HL-60 (cell line): ENCODE measurements around the gene SLC22A23.

Experiments used
- DNase-seq, 2 experiments: peaks; one replicate each; pipeline ENCODE4 v3.0.0-alpha.2; 2010 to 2020; ENCODE audit warnings: low read depth in 1 of 2, low spot score in 1 of 2
- H3K27ac ChIP-seq: fragments of 250-450 bp; sonication (Bioruptor Pico); replicated peaks from 2 replicates; pipeline ENCODE4 v1.5.1; 2020; ENCODE audit warnings: mild to moderate bottlenecking, moderate library complexity
- H3K27me3 ChIP-seq: fragments of 250-450 bp; sonication (Bioruptor Pico); 2 replicates; pipeline ENCODE4 v1.5.1; 2021; ENCODE audit warnings: mild to moderate bottlenecking, moderate library complexity; ENCODE audit not compliant: insufficient read depth, poor library complexity, severe bottlenecking
- H3K4me3 ChIP-seq: replicated peaks from 2 replicates; pipeline ENCODE4 v1.5.1; 2011; ENCODE audit warnings: mild to moderate bottlenecking, control low read depth, low read length; ENCODE audit not compliant: insufficient read depth
- GABPA ChIP-seq: IDR thresholded peaks from 2 replicates; pipeline ENCODE4 v1.6.1; 2012; ENCODE audit warnings: low read depth
- POLR2AphosphoS5 ChIP-seq: IDR thresholded peaks from 2 replicates; pipeline ENCODE4 v1.6.1; 2012; ENCODE audit warnings: low read depth
- SPI1 ChIP-seq: IDR thresholded peaks from 2 replicates; pipeline ENCODE4 v1.6.1; 2012; ENCODE audit warnings: low read depth, mild to moderate bottlenecking, borderline replicate concordance
- TF ChIP-seq, protein P1 (sequence below): IDR thresholded peaks from 2 replicates; pipeline ENCODE4 v1.6.1; 2012; ENCODE audit warnings: low read depth; ENCODE audit not compliant: insufficient replicate concordance
- TF ChIP-seq, protein P2 (sequence below): IDR thresholded peaks from one replicate; pipeline ENCODE4 v1.5.1; 2011; ENCODE audit warnings: low read length, control low read depth, inconsistent platforms; ENCODE audit not compliant: insufficient read depth

The SLC22A23 gene

DNA sequence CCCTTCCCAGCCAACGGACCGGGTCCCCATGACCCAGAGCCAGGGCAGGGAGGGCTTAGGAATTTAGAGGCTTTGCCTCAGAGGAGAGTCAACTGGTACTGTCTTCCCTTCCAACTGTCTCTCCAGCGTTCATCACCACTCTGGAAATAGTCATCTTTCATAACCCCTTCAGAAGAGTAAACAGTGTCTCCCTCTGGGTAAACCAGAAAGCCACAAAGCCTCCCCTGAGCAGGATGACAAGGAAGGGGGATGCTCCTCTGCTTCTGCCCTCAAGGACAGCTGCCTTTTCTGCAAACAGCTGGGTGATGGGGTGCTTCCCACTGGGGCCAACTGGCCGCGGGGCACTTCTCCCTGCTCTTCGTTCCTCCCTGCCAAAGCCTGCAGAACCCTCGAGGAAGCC is 108.0 kb downstream of the SLC22A23 start:
- TF ChIP-seq, protein P1, sequence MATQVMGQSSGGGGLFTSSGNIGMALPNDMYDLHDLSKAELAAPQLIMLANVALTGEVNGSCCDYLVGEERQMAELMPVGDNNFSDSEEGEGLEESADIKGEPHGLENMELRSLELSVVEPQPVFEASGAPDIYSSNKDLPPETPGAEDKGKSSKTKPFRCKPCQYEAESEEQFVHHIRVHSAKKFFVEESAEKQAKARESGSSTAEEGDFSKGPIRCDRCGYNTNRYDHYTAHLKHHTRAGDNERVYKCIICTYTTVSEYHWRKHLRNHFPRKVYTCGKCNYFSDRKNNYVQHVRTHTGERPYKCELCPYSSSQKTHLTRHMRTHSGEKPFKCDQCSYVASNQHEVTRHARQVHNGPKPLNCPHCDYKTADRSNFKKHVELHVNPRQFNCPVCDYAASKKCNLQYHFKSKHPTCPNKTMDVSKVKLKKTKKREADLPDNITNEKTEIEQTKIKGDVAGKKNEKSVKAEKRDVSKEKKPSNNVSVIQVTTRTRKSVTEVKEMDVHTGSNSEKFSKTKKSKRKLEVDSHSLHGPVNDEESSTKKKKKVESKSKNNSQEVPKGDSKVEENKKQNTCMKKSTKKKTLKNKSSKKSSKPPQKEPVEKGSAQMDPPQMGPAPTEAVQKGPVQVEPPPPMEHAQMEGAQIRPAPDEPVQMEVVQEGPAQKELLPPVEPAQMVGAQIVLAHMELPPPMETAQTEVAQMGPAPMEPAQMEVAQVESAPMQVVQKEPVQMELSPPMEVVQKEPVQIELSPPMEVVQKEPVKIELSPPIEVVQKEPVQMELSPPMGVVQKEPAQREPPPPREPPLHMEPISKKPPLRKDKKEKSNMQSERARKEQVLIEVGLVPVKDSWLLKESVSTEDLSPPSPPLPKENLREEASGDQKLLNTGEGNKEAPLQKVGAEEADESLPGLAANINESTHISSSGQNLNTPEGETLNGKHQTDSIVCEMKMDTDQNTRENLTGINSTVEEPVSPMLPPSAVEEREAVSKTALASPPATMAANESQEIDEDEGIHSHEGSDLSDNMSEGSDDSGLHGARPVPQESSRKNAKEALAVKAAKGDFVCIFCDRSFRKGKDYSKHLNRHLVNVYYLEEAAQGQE = no peak
- TF ChIP-seq GABPA (no peak), SPI1 (no peak), POLR2AphosphoS5 (no peak)
- TF ChIP-seq, protein P2, sequence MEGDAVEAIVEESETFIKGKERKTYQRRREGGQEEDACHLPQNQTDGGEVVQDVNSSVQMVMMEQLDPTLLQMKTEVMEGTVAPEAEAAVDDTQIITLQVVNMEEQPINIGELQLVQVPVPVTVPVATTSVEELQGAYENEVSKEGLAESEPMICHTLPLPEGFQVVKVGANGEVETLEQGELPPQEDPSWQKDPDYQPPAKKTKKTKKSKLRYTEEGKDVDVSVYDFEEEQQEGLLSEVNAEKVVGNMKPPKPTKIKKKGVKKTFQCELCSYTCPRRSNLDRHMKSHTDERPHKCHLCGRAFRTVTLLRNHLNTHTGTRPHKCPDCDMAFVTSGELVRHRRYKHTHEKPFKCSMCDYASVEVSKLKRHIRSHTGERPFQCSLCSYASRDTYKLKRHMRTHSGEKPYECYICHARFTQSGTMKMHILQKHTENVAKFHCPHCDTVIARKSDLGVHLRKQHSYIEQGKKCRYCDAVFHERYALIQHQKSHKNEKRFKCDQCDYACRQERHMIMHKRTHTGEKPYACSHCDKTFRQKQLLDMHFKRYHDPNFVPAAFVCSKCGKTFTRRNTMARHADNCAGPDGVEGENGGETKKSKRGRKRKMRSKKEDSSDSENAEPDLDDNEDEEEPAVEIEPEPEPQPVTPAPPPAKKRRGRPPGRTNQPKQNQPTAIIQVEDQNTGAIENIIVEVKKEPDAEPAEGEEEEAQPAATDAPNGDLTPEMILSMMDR = no peak
- Histone ChIP-seq H3K27ac (no peak overlapping the region), H3K4me3 (no peak overlapping the region), H3K27me3 (peaks cover 3% of the 10 kb centered on the region)
- DNase-seq = no peak

DNA sequence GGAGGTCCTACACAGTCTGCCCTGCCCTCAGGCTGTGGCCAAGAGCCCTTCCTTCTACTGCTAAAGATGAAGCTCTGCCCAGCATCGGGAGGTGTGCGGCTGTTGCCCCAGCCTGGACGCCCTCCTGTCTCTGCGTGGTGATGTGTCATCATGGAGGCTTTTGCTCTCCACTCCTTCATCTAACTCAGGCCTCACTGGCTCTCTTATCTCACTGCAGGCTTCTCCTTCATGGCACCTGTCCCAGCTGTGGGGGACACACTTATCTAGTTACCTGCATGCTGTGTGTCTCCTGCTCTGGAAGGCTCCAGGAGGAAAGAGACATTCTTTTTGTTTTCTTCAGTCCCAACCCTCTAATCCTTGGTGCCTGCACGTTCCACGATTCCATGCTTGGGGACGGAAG is 109.0 kb downstream of the SLC22A23 start:
- TF ChIP-seq GABPA (no peak), POLR2AphosphoS5 (no peak)
- peaks cover 6% of the 10 kb centered on the region for H3K27me3 ChIP-seq
- no peak overlapping the region for H3K4me3 ChIP-seq
- no peak for DNase-seq
- H3K27ac ChIP-seq = no peak overlapping the region

DNA sequence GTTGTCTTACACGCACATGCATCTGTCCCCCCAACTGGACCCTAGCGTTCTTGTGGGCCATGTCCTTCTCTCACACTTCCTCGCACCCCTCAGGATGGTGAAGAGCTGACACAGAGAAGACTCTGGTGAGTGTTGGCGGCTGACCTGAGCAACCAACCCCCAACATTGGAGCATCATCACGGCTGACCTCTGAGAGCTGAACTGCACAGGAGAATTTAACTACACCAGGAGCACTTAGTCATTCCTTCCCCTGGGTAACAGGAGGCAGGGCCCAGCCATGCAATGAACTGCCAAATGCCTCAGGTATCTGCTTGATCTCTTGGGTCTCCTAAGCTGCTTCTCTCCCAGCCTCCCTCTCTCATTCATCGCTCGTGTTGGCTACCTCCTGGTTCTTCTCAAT is 109.6 kb downstream of the SLC22A23 start:
- Histone ChIP-seq H3K27me3 (peaks cover 7% of the 10 kb centered on the region), H3K27ac (no peak overlapping the region), H3K4me3 (no peak overlapping the region)
- no peak for DNase-seq
- TF ChIP-seq POLR2AphosphoS5 (no peak), GABPA (no peak), SPI1 (no peak)
- TF ChIP-seq, protein P1 = no peak
- TF ChIP-seq, protein P2 = no peak

DNA sequence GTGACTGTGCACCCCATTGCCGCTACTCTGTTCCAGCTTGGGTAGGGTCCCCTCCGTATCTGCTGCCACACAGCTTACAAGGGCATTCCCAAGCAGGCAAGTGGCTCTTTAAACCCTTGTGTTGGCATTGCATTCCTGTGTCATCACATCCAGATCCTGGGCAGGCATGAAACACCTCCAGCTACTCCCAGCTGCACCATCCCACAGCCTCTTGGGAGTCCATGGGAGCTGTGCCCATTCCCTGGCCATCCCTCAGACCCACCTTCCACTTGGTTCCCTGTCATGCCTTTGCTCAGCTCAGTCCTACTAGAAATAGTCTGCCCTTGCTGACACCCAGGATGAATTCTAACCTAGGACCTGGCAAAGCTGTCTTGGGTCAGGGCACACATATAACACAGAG is 110.4 kb downstream of the SLC22A23 start:
- Histone ChIP-seq H3K4me3 (no peak overlapping the region), H3K27ac (no peak overlapping the region), H3K27me3 (peaks cover 9% of the 10 kb centered on the region)
- DNase-seq = no peak
- TF ChIP-seq, protein P2 = no peak
- TF ChIP-seq POLR2AphosphoS5 (no peak), SPI1 (no peak), GABPA (no peak)
